CD4-positive, alpha-beta T cell treated with Interleukin-12 subunit alpha and Interleukin-12 subunit beta, for 1 hour (primary cell): ENCODE results near the gene HOXC5.

ENCODE experiments used
- DNase-seq: peaks from one replicate; pipeline ENCODE4 v3.0.0-alpha.2; 2020

The HOXC5 gene

DNA sequence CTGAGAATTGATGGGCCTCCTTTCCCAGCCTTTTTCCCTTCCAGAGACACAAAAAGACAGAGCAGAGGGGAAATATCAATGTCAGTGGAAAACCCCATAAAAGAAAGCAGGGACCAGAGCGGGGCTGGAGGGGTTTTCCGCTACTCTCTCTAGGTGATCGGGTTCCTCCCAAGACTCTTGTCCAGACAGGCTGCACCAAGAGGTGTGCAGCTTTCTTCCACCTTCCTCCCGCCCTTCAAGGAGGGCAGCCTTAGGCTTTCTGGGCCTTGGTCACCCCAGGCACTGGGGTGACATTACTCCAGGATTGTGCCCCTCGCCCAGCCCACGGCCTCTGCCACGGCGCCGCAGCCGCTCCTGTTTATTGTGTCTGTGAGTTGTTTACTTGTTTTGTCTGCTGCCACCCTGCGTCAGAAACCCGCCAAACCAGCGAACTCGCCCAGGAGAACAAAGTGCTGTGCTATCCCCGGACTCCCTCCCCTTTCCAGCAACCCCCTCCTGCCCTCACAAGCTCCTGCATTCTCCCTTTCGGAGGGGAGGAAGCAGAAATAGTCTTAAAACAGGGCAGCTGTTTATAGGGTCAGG lies 11.3 kb upstream of the HOXC5 start:
- DNase-seq = no peak

DNA sequence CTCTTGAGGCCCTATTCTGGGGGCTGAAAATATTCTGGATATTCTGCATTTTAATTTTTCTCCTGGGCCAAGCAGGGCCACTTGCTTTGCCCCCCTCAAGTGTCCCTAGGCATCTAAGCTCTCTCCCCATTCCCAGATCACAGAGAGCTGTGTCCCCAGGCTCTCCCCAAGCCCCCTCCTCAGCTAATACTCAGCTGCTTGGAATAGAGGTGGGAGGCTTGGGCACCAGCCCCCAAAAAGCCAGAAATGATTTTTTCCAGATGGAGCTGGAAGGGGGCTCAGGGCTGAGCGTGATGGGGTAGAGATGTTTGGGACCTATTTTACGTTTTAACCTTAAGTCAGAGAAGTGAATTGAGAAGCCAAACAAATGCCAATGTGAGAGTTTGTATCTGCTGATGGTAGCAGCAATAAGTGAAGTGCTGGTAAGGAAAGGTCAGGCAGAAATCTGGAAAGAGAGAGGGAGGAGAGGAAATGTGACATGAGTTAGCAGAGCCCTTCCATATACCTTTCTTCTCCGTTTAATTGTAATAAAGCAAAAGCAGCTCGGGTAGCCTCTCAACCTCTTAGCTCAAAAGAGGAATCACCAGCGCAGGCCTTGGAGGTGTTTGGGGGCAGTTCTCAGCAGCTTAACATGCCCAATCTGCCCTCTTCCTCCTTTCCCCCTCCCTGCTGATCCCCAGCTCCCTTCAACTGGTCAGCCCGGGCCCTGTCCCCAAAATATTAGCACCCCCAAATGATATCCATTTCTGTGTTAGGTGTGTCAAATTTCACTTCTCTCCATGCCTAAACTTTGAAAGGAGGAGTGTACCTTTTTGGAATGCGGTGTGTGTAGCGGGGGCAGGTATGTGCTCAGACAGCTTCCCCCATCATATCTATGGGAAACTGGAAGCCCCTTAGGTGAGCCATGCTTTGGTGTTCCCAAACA lies 9.6 kb upstream of the HOXC5 start:
- no peak for DNase-seq

DNA sequence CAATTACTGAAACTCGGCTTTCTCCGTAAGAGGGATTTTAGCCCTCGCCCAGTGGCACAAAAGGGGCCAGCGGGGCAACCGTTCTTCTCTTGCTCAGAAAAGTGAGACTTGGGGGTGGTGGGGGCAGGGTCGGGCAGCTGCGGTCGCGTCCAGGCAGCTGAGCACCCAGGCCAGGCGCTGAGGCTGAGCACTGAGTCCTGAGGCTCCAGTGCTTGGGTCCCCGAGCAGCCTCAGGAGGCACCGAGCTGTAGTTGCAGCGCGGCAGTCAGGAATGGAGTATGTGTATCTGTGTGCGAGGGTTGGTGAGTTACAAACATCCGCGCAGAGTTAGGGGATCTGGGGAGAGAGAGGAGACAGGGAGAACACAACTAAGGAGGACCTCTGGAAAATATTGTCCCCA lies 8.7 kb upstream of the HOXC5 start:
- no peak for DNase-seq

DNA sequence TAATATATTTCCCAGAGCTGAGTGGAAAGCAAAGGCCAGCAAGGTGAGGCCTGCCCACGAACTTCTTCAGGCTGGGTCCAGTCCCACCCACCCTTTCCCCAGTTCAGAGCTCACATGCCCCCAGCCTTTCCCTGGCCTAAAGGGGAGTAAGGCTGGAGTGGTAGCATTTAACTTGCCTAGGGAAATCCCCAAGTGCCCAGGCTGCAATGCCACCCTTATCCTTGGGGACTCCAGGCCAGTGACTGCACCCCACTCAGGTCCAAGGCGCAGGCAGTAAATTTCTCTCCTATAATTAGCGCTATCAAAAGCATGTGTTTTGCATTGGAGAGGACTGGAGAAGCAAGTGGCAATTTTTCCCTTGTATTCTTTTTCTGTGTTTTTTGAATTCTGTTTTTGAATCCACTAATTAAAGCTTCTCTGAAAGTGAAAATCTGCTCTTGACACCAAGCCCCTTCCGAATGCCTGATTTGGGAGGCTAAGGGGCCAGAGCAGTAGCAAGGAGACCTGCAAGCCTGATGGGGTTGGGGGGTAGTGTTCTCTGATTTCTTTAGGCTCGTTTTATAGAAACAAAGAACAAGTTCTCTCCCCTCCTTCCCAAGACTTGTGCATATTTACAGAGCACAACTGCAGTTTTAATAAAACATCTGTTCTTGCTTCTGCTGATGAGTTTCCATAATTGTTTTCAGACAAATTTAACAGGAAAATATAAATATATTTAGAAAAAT lies 8.1 kb upstream of the HOXC5 start:
- no peak for DNase-seq

DNA sequence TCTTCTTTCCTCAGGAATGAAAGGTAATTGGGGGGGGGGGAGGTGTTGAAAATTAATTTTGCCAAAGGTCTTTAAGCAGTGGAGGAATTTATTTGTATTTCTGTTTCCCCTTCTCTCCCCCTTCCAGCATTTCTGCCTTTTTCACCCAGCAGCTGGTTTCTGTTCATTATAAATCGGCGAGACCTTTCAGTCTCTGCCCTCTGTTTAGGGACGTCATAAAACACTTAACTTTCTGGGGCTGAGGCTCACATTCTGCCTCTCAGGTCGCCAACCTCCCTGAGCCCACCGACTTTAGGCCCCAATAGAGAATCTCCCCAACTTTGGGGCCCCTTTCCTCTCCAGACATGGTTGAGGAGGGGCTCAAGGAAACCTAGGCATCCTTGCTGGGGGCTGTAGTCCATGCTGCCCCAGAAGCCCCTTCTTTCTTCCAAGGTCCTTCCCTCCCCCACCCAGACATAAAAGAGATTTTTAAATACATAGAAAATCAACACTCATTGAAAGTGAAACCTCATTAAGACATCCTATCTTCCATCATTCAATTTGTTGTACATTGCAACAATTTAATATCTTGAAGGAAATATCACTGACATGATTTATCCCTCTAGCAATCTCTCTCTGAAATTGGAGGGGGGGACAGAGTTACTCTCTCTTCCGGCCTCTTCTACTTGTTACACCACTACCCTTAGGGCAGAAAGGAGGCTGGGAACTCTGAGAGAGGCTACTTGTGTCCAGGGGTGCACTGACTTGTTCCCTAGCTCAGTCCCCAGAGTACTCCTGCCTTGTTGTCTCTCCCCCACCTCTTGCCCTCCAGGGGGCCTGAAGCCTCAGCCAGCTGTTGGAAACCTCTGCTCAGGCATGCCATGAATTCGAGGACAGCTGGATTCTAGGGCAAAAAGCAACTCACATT lies 7.1 kb upstream of the HOXC5 start:
- DNase-seq = no peak

DNA sequence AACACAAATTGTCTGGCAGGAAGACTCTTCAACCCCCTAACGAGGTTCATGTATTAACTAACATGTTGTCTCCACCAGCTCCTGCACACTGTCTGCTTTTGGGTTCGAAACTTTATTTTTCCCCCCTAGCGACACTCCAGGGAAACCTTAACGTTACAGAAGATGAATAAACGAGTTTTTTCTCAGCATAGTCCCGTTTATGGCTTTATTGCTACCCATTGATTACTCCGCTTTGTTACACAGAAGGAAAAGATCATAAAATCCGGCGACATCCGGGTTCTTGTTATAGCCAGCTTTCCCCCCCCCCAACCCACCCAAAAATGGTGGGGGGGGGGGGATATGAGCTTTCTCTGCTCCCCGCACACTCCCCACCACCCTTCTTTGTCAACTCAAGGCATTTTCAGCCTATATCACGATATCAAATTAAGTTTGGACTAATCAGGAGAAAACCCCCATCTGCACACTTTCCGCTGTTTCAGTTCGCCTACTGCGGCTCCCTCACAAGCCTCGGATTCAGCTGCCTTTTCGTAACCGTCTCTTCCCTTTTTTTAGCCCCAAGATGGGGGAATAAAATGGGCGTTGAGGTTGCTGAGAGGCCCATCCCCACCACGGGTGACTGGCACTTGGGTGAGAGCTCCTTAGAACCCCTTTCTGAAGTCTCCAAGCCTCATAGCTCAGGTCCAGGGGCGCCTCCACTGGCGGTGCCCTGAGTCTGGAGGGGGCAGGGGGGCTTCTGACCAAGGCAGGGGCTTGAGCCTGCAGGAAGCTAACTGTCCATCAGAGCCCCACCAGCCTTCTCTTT lies 6.0 kb upstream of the HOXC5 start:
- DNase-seq = no peak

DNA sequence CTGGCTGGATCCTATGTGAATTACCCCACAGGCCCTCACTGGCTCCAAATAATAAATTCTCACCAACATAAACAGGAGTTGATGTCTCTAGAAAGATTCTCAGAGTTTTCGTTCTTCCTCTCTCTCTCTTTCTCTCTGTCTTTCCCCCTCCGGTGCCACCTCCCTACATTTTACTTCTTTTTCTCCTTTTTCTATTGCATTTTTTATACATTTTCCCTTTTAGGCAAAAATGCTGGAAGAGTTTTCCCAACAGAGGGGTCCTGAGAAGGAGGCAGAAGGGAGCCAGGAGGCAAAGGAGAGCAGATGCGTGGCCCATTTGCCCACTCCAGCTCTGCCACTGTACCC lies 5.4 kb upstream of the HOXC5 start:
- no peak for DNase-seq

DNA sequence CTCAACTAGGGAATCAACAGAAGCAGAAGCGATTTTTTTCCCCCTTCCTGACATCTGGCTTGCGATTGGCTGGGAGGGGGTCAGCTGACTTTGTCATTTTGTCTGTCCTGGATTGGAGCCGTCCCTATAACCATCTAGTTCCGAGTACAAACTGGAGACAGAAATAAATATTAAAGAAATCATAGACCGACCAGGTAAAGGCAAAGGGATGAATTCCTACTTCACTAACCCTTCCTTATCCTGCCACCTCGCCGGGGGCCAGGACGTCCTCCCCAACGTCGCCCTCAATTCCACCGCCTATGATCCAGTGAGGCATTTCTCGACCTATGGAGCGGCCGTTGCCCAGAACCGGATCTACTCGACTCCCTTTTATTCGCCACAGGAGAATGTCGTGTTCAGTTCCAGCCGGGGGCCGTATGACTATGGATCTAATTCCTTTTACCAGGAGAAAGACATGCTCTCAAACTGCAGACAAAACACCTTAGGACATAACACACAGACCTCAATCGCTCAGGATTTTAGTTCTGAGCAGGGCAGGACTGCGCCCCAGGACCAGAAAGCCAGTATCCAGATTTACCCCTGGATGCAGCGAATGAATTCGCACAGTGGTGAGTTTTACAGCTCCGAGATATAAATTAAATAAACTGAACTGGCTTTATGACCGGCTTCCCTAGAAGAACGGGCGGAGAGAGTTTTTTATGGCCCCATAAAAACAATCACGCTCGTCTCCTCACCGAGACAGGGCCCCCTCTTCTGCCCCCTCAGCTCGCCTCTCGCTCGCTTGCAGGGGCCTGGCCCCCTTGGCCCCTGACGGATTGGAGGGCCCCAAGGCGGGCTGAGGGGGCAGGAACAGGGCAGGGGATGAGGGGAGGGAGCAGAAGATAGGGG lies 4.3 kb upstream of the HOXC5 start, which contains the start of gene HOXC6:
HOXC6 (plus strand) TSS at position 127 of the 888 bp plus-strand sequence; CDS start at position 209, 82 bp downstream.
- no peak for DNase-seq

DNA sequence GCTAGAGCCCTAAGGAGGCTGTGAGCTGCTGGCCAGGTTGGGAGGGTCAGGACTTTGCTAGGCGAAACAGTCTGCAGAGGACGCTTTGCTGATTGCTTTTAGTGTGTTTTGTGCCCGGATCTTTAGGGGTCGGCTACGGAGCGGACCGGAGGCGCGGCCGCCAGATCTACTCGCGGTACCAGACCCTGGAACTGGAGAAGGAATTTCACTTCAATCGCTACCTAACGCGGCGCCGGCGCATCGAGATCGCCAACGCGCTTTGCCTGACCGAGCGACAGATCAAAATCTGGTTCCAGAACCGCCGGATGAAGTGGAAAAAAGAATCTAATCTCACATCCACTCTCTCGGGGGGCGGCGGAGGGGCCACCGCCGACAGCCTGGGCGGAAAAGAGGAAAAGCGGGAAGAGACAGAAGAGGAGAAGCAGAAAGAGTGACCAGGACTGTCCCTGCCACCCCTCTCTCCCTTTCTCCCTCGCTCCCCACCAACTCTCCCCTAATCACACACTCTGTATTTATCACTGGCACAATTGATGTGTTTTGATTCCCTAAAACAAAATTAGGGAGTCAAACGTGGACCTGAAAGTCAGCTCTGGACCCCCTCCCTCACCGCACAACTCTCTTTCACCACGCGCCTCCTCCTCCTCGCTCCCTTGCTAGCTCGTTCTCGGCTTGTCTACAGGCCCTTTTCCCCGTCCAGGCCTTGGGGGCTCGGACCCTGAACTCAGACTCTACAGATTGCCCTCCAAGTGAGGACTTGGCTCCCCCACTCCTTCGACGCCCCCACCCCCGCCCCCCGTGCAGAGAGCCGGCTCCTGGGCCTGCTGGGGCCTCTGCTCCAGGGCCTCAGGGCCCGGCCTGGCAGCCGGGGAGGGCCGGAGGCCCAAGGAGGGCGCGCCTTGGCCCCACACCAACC lies 3.1 kb upstream of the HOXC5 start:
- no peak for DNase-seq

DNA sequence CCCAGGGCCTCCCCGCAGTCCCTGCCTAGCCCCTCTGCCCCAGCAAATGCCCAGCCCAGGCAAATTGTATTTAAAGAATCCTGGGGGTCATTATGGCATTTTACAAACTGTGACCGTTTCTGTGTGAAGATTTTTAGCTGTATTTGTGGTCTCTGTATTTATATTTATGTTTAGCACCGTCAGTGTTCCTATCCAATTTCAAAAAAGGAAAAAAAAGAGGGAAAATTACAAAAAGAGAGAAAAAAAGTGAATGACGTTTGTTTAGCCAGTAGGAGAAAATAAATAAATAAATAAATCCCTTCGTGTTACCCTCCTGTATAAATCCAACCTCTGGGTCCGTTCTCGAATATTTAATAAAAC lies 2.4 kb upstream of the HOXC5 start:
- DNase-seq = no peak

DNA sequence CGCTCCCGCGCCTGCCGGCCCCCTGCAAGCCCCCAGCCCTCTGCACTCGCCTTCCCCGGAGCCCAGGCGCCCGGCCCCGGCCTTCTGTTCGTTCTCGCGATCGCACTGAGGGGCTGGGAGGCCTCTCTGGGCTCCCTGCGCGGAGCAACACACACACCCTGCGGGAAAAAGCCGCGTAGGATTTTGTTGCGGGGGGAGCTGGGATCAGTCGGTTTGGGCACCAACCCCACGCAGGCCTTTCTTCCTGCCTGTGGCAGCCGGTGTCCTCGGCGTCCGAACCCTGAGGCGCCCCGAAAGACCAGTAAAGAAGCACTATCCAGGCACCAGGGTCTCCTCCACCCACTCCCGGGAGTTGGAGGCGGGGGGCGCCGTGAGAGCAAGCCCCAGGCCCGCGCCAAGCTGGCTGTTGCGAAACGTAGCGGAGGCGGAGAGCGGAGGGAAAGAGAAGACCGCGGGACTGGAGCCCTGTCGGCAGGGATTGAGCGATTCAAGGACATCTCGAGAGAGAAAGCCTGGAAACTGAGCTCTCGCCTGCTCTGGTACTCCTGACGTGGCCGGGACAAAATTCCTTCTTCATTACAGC lies 1.9 kb upstream of the HOXC5 start:
- no peak for DNase-seq

DNA sequence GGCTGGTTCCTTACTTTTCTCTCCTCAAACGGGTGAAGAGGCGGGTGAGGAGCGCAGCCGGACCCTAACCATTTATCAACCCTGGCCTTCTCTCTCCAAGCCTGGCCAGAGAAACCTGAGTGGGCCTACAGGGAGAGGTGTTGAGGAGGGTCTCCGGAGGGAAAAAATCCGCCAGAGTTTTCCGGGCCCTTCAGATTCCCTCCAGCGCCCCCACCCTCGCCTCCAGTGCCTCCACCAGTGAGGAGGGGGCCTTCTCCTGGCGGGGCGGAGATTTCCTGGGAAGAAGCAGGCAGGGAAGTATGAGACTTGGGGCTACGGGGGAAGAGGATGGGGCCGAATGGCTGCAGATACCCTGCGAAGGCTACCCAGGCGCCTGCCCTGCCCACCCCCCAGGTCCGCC lies 1.4 kb upstream of the HOXC5 start:
- no peak for DNase-seq

DNA sequence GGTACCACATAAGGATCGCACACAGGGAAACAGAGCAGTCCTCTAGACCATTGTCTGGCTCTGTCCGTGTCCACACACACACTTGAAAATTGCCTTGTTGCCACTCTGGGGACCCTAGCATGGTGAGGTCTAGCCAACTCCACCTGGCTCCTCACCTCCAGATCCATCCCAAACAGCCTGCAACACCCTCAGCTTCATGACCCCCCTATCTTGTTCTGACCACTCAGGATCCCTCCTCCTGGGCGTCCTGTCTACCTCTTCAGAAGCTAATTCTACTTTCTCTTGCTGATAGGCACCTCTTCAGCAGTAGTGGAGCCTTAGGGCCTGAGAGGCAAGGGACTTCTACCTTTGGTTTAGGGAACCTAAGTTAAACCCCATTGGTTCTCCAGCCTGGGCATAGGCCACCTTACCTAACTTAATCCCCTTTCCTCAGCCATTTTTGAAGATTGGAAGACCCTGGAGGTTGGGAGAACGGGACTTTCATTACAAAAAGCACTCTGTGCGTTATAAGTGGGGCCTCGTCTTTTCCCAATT lies 697 bp upstream of the HOXC5 start:
- DNase-seq = no peak

DNA sequence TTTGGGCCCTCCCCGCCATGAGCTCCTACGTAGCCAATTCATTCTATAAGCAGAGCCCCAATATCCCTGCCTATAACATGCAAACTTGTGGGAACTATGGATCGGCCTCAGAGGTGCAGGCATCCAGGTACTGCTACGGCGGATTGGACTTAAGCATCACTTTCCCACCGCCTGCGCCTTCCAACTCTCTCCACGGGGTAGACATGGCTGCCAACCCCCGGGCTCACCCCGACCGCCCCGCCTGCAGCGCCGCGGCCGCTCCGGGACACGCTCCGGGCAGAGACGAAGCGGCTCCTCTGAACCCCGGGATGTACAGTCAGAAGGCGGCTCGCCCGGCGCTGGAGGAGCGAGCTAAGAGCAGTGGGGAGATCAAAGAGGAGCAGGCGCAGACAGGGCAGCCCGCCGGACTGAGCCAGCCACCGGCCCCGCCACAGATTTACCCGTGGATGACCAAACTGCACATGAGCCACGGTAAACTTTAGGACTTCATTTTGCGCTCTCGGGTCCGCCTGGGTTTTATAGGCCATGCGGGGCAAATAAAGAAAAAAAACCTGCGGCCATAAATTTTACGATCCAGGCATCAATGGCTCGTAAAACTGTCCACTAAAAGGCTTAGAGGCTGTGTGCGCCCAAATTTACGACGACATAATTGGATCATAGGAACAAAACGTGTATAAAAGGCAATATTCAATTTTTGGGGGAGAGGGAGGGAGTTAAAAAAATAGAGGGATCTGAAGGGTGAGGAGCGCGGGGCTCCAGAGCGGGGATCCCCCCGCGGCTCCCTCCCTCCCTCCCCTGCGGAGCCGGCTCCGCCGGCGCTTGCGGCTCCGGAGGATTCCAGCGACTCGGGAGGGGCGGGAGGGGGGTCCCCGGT lies 493 bp downstream of the HOXC5 start:
- no peak for DNase-seq

DNA sequence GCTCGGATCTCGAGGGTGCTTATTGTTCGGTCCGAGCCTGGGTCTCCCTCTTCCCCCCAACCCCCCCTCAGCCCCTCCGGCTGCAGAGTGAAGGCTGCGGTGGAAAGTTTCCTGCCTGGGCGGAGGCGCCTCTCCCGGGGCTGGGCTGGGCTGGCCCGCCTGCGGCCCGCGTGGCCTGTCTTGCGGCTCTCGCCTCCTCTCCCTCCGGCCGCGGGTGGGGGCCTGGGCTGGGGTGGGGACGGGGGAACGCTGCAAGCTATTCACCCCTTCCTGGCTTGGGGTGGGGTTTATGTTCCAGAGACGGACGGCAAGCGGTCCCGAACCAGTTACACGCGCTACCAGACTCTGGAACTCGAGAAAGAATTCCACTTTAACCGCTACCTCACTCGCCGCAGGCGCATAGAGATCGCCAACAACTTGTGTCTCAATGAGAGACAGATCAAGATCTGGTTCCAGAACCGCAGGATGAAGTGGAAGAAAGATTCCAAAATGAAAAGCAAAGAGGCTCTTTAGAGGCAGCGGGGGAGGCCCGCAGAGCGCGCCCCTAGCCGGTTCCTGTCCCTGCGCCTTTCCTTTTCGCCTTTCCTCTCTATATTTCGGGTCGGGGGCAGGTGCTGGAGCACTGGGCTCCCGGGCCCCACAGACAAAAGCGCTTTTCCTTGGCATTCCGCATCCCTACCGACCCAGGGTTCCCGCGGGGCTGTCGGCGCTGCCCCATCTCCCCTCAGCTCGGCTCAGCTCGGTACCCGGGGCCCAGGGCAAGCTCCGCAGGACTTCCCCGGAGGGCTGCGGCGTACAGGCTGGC lies 1.3 kb downstream of the HOXC5 start:
- DNase-seq = no peak

DNA sequence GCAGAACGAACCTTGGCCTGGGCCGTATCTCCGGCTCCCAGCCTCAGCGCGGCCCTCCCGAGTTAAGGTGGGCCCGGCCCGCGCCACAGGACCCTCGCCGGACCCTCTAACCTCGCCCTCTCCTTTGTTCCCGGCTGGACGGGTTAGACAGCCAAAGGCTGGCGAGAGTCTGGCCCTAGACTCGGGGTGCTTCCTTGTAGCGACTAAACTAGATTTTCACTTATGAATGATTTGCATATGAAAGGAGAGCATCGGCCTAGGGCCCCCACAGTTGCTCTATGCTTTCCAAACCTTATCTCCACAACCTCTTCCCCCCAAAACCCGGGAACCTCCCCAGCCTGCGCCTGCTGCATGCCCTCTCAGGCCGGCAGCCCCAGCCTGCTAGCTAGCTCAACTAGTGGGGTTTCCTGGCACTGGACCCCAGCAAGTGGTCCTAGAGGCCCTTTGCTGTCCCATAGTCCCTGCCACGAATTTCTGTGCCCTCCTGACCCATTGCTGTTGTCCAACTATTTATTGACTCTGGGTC lies 2.0 kb downstream of the HOXC5 start:
- no peak for DNase-seq
